ENCODE data around the gene BICD2.
A peak's percentile ranks its signal among the peaks of the same experiment; 100 is the strongest.
"Not testable (repeated sequence)": the region's sequence is repeated elsewhere in the genome, so short reads cannot be mapped to it uniquely, and the experiment has no call there.

BICD2 gene

GRCh38 chr9:92764381-92764987 is at the start of gene BICD2:
Gene BICD2, minus strand, starts transcription at chr9:92764833. Its CDS starts 89 bp downstream, at chr9:92764744.
- H3K36me3 ChIP-seq (replicated peaks), result no peaks in the 10 kb centered on the region
- H3K27ac ChIP-seq, result peak within 1 kb of the TSS; percentile 95
- in situ Hi-C loops (cut with HindIII; ENCODE audit: low pct_ligation_motif_present, low sequenced_read_pairs), result no loop called here
- no peak for DNase-seq
- H3K4me3 ChIP-seq (ENCODE audit: low read depth, low read length), result peak within 1 kb of the TSS; percentile 95
- TF ChIP-seq CTCF (IDR thresholded peaks at IDR 0.05; ENCODE audit: low read depth, low read length, missing control alignments), result no peak
- no peaks in the 10 kb centered on the region for H3K27me3 ChIP-seq (replicated peaks)

GRCh38 chr9:92809629-92810326 is 45.1 kb upstream of the BICD2 start:
- not testable (repeated sequence) for DNase-seq; H3K4me3 ChIP-seq (ENCODE audit: low read depth, low read length); H3K27ac ChIP-seq; H3K36me3 ChIP-seq (replicated peaks)
- in situ Hi-C loops (cut with HindIII; ENCODE audit: low pct_ligation_motif_present, low sequenced_read_pairs), result loop anchor here (25.0 kb wide), 1 partner anchor 97 kb away; no protein-coding TSS in a partner anchor
- peaks cover 63% of the 10 kb centered on the region for H3K27me3 ChIP-seq (replicated peaks)

DNA sequence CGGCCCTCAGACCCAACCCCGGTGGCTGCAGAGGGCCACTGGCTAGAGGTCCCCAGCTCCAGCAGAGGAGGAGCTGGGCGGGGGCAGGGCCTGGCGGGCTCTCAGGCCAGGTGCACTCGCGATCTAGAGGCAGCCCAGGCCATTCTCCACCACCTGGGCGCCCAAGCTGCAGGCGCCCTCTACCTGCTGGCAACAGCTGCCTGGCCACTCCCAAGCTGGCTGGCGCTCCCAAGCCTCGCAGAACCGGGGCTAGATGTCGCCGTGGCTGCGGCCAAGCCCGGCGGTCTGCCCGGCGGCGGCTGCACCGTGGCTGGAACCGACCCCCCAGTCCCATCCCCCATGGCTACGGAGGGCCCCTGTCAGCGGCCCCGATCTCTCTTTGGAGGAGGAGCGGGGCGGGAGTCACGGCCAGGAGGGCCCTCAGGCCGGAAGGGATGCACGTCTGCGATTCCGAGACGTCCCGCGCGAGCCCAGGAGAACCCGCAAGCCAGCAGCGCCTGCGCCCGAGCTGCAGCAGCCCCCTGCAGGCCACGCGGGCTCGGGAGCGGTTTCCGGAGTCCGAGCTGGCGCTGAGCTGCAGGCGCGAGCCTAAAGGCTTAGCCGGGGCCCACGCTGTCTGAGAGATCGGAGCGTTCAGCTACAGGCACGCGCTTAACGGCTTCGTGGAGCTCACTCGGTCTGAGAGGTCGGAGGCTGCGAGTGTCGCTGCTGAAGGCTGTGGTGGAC is 44.3 kb upstream of the BICD2 start:
- no peaks in the 10 kb centered on the region for H3K36me3 ChIP-seq (replicated peaks)
- peak; percentile 53 for DNase-seq
- in situ Hi-C loops (cut with HindIII; ENCODE audit: low pct_ligation_motif_present, low sequenced_read_pairs), result loop anchor here (25.0 kb wide), 1 partner anchor 97 kb away; no protein-coding TSS in a partner anchor
- peak overlapping the region; percentile 26 for H3K4me3 ChIP-seq (ENCODE audit: low read depth, low read length)
- H3K27ac ChIP-seq, result no peak overlapping the region
- peak; percentile 48 for TF ChIP-seq CTCF (IDR thresholded peaks at IDR 0.05; ENCODE audit: low read depth, low read length, missing control alignments)
- peaks cover 62% of the 10 kb centered on the region for H3K27me3 ChIP-seq (replicated peaks)

GRCh38 chr9:92807757-92808725 is 43.4 kb upstream of the BICD2 start:
- no peak for DNase-seq
- no peak for TF ChIP-seq CTCF (IDR thresholded peaks at IDR 0.05; ENCODE audit: low read depth, low read length, missing control alignments)
- H3K4me3 ChIP-seq (ENCODE audit: low read depth, low read length), result no peak overlapping the region
- in situ Hi-C loops (cut with HindIII; ENCODE audit: low pct_ligation_motif_present, low sequenced_read_pairs), result loop anchor here (25.0 kb wide), 1 partner anchor 96 kb away; no protein-coding TSS in a partner anchor
- H3K27ac ChIP-seq, result no peak overlapping the region
- H3K36me3 ChIP-seq (replicated peaks), result no peaks in the 10 kb centered on the region
- H3K27me3 ChIP-seq (replicated peaks), result peaks cover 58% of the 10 kb centered on the region

- Histone ChIP-seq H3K36me3 (replicated peaks) (no peaks in the 10 kb centered on the region), H3K27ac (no peak overlapping the region), H3K4me3 (ENCODE audit: low read depth, low read length) (no peak overlapping the region), H3K27me3 (replicated peaks) (peaks cover 52% of the 10 kb centered on the region)
- in situ Hi-C loops (cut with HindIII; ENCODE audit: low pct_ligation_motif_present, low sequenced_read_pairs), result loop anchor here (25.0 kb wide), 1 partner anchor 95 kb away; no protein-coding TSS in a partner anchor
- no peak for TF ChIP-seq CTCF (IDR thresholded peaks at IDR 0.05; ENCODE audit: low read depth, low read length, missing control alignments)
- no peak for DNase-seq
These were observed 42.6 kb upstream of the BICD2 start for GRCh38 chr9:92807031-92807756.

Measured in brain microvascular endothelial cell (primary cell).